ENCODE measurements around the gene EID3. TPM values are rescaled to one million over a fixed set of nuclear protein-coding genes. Genes with fewer than 3 reads are reported as not detected.

The EID3 gene
- total RNA-seq, 1 experiment from 2014 or later = 1.4 TPM

DNA sequence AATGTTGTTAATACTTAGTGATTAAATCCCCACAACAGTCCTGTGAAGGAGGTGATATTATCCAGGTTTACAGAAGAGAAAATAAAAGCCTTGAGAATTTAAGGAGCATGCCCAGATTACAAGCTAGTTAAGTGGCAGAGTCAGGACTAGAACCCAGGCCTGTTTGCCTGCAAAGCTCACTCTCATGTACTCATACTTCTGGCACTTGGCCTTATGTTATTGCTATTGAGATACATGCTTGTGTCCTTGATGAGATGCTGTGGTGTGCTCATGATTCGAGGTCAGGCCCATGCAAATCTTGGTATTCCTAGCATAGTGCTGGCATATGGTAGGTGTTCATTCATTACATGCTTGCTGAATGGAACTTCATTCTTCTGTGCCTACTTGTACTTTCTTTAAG, 7.6 kb upstream of the EID3 start:
- no peak overlapping the region for H2BK120ac ChIP-seq (ENCODE audit: low read depth, low read length, poor library complexity, severe bottlenecking)
- H3K27ac Mint-ChIP-seq = no peak overlapping the region
- TF ChIP-seq, protein P1, sequence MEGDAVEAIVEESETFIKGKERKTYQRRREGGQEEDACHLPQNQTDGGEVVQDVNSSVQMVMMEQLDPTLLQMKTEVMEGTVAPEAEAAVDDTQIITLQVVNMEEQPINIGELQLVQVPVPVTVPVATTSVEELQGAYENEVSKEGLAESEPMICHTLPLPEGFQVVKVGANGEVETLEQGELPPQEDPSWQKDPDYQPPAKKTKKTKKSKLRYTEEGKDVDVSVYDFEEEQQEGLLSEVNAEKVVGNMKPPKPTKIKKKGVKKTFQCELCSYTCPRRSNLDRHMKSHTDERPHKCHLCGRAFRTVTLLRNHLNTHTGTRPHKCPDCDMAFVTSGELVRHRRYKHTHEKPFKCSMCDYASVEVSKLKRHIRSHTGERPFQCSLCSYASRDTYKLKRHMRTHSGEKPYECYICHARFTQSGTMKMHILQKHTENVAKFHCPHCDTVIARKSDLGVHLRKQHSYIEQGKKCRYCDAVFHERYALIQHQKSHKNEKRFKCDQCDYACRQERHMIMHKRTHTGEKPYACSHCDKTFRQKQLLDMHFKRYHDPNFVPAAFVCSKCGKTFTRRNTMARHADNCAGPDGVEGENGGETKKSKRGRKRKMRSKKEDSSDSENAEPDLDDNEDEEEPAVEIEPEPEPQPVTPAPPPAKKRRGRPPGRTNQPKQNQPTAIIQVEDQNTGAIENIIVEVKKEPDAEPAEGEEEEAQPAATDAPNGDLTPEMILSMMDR (conservative IDR thresholded peaks at IDR 0.05) = no peak

More for the DNA sequence above, 7.6 kb upstream of the EID3 start:
- Mint-ChIP-seq H3K27me3 (ENCODE audit: low read depth) (no peaks in the 10 kb centered on the region), H3K4me3 (no peak overlapping the region), H3K4me1 (peaks cover 24 to 31% of the 10 kb centered on the region in 2 experiments), H3K9me3 (no peaks in the 10 kb centered on the region), H3K36me3 (ENCODE audit: insufficient read depth in 1 of 3, low read depth in 3 of 3) (peaks cover 37 to 60% (median 56%) of the 10 kb centered on the region in 3 experiments; a peak in 6 of 7 replicates)
- no peak overlapping the region for H3K18ac ChIP-seq (ENCODE audit: insufficient read length, low read depth, low read length)
- DNase-seq = no peak
- H2BK12ac ChIP-seq (ENCODE audit: insufficient read length, low read depth, low read length) = no peak overlapping the region
- H4K20me1 ChIP-seq (ENCODE audit: control insufficient read depth, insufficient read depth, insufficient read length) = no peaks in the 10 kb centered on the region
- no peak overlapping the region for H4K91ac ChIP-seq (ENCODE audit: insufficient read length, low read depth, low read length)
- H3K56ac ChIP-seq (ENCODE audit: insufficient read length, low read depth, low read length) = no peak overlapping the region
- H3K9ac ChIP-seq (ENCODE audit: extremely low read depth, insufficient read length, low read length) = no peak overlapping the region
- H3T11ph ChIP-seq (ENCODE audit: low read length) = no peak overlapping the region
- no peak overlapping the region for H3K4me2 ChIP-seq (ENCODE audit: insufficient read depth, insufficient read length, low read length)
- H3K23ac ChIP-seq (ENCODE audit: insufficient read length, low read depth, low read length) = no peak overlapping the region
- H3K9me3 ChIP-seq (ENCODE audit: control insufficient read depth, low read depth, low read length) = no peaks in the 10 kb centered on the region
- no peak overlapping the region for H2BK5ac ChIP-seq (ENCODE audit: insufficient read length, low read length)
- no peak overlapping the region for H4K5ac ChIP-seq (ENCODE audit: insufficient read length, low read depth, low read length)
- no peak overlapping the region for H3K27ac ChIP-seq (ENCODE audit: insufficient read length, low read depth, low read length)
- H3K23me2 ChIP-seq (ENCODE audit: insufficient read length, low read depth, low read length, poor library complexity, severe bottlenecking) = no peaks in the 10 kb centered on the region
- peaks cover 2% of the 10 kb centered on the region; the same call in 1 of the 2 replicates for H3K4me1 ChIP-seq (ENCODE audit: insufficient read depth, low read length)
- no peak overlapping the region for H3K14ac ChIP-seq (ENCODE audit: insufficient read depth, low read length)
- H2BK15ac ChIP-seq (ENCODE audit: low read depth, low read length) = no peak overlapping the region
- H3K27me3 ChIP-seq (ENCODE audit: insufficient read depth, low read length) = no peaks in the 10 kb centered on the region
- WGBS (ENCODE audit: extremely low coverage, insufficient read length, low lambda C conversion rate) = no CpG with 5 or more reads among the region's 1 CpG
- no peak overlapping the region for H3K4ac ChIP-seq (ENCODE audit: low read depth, low read length)
- peaks cover 23% of the 10 kb centered on the region for H3K79me2 ChIP-seq (ENCODE audit: insufficient read depth, low read length)
- H3K79me1 ChIP-seq (ENCODE audit: insufficient read depth, low read depth, low read length, poor library complexity, severe bottlenecking) = peaks cover 6% of the 10 kb centered on the region
- no peak overlapping the region for H2AK5ac ChIP-seq (ENCODE audit: insufficient read length, low read length)
- no peak overlapping the region for H4K8ac ChIP-seq (replicated peaks; ENCODE audit: insufficient read length, low read depth, low read length)
- no peak overlapping the region for H2BK20ac ChIP-seq (ENCODE audit: low read depth, low read length, poor library complexity, severe bottlenecking)
- no peak overlapping the region for H2AFZ ChIP-seq (ENCODE audit: low read length)

Data from H9 (cell line).